HEK293 (cell line): ENCODE results near the gene TMEM256.

Source experiments
- CTCF ChIA-PET: fragments of 350-600 bp; formaldehyde crosslinking; extraction: SDS; loops from one replicate; lab custom pipeline; 2021; ENCODE audit warnings: antibody characterized with exemption; lab: Yijun Ruan, JAX
- POLR2A ChIA-PET: fragments of 300-600 bp; formaldehyde crosslinking; extraction: SDS; loops from one replicate; lab custom pipeline; 2020; ENCODE audit warnings: antibody characterized with exemption, inconsistent platforms; lab: Yijun Ruan, JAX
- H3K27ac ChIP-seq: fragments of 200-500 bp; sonication (Bioruptor generic); 2 replicates; pipeline ENCODE4 v1.5.1; 2014; ENCODE audit warnings: low read depth, low read length, control low read depth, inconsistent platforms; ENCODE audit errors: extremely low read depth
- H3K36me3 ChIP-seq, 2 experiments: fragments of 200-500 bp in 1 of 2; sonication (Bioruptor generic) in 1 of 2; 1 replicate in 1 of 2; 2 replicates in 1 of 2; pipeline ENCODE4 v1.5.1; 2014 to 2017; ENCODE audit warnings: inconsistent platforms in 2 of 2, low read length in 2 of 2; ENCODE audit not compliant: control insufficient read depth in 2 of 2, insufficient read depth in 1 of 2
- H3K4me1 ChIP-seq: fragments of 200-500 bp; sonication (Bioruptor generic); 2 replicates; pipeline ENCODE4 v1.5.1; 2014; ENCODE audit warnings: mild to moderate bottlenecking, low read length, inconsistent platforms; ENCODE audit not compliant: control insufficient read depth, insufficient read depth
- H3K4me3 ChIP-seq: 2 replicates; pipeline ENCODE4 v1.5.1; 2011; ENCODE audit warnings: low read depth, mild to moderate bottlenecking, control low read depth, low read length, moderate library complexity
- H3K9me3 ChIP-seq: fragments of 200-500 bp; sonication (Bioruptor generic); 2 replicates; pipeline ENCODE4 v1.5.1; 2014; ENCODE audit warnings: low read depth, low read length, inconsistent platforms; ENCODE audit not compliant: control insufficient read depth, insufficient read depth
- GLIS2 ChIP-seq: fragments of 450-650 bp; formaldehyde crosslinking; IDR thresholded peaks from 2 replicates; pipeline ENCODE4 v1.5.1; 2016; ENCODE audit warnings: missing biosample characterization, missing genetic modification characterization
- SCRT2 ChIP-seq: fragments of 450-650 bp; formaldehyde crosslinking; IDR thresholded peaks from 2 replicates; pipeline ENCODE4 v1.5.1; 2016; ENCODE audit warnings: missing biosample characterization, missing genetic modification characterization
- WT1 ChIP-seq: fragments of 450-650 bp; formaldehyde crosslinking; IDR thresholded peaks from 2 replicates; pipeline ENCODE4 v1.5.1; 2016; ENCODE audit warnings: missing biosample characterization, missing genetic modification characterization
- ZFHX2 ChIP-seq: fragments of 450-650 bp; formaldehyde crosslinking; conservative IDR thresholded peaks from 2 replicates; pipeline ENCODE4 v1.5.1; 2016; ENCODE audit warnings: missing biosample characterization, missing genetic modification characterization
- ZIC2 ChIP-seq: fragments of 450-650 bp; formaldehyde crosslinking; IDR thresholded peaks from 2 replicates; pipeline ENCODE4 v1.5.1; 2016; ENCODE audit warnings: missing biosample characterization, missing genetic modification characterization
- ZNF280D ChIP-seq: fragments of 450-650 bp; formaldehyde crosslinking; IDR thresholded peaks from 2 replicates; pipeline ENCODE4 v1.5.1; 2016; ENCODE audit warnings: missing biosample characterization, missing genetic modification characterization
- ZNF521 ChIP-seq: fragments of 450-650 bp; formaldehyde crosslinking; IDR thresholded peaks from 2 replicates; pipeline ENCODE4 v1.5.1; 2017; ENCODE audit warnings: missing biosample characterization, mild to moderate bottlenecking, missing genetic modification characterization
- ZNF529 ChIP-seq: fragments of 450-650 bp; formaldehyde crosslinking; IDR thresholded peaks from 2 replicates; pipeline ENCODE4 v1.5.1; 2017; ENCODE audit warnings: missing genetic modification characterization, missing biosample characterization; ENCODE audit not compliant: insufficient replicate concordance
- ZNF692 ChIP-seq: fragments of 450-650 bp; formaldehyde crosslinking; IDR thresholded peaks from 2 replicates; pipeline ENCODE4 v1.5.1; 2016; ENCODE audit warnings: missing biosample characterization, missing genetic modification characterization

The TMEM256 gene

GRCh38 chr17:7391307-7391706 is 12.6 kb downstream of the TMEM256 start:
- H3K27ac ChIP-seq: no peak overlapping the region
- no peaks in the 10 kb centered on the region for H3K9me3 ChIP-seq
- peaks cover 0 to 36% of the 10 kb centered on the region in 2 experiments; a peak in 2 of 3 replicates for H3K36me3 ChIP-seq
- peaks cover 3% of the 10 kb centered on the region for H3K4me1 ChIP-seq
- POLR2A ChIA-PET: interaction anchor here (1.6 kb wide), 1 partner anchor 13 kb away, joined by 8 read pairs; the partner anchor contains the start of gene TMEM256
- H3K4me3 ChIP-seq: no peak overlapping the region
- 0 out of 2 replicates have a peak, but pooled peaks have one; percentile 19 for TF ChIP-seq SCRT2 (tag by site-specific recombination)
- no peak for TF ChIP-seq ZNF280D (tag by site-specific recombination)
- CTCF ChIA-PET: interaction anchor here (1.2 kb wide), 1 partner anchor 37 kb away, joined by 3 read pairs; no protein-coding TSS in a partner anchor

GRCh38 chr17:7389924-7390910 is 13.7 kb downstream of the TMEM256 start:
- no peaks in the 10 kb centered on the region for H3K9me3 ChIP-seq
- TF ChIP-seq ZNF692 (tag by site-specific recombination): no peak
- 0 out of 2 replicates have a peak, but pooled peaks have one; percentile 12 for TF ChIP-seq ZFHX2 (tag by site-specific recombination)
- peak; percentile 96 for TF ChIP-seq ZIC2 (tag by site-specific recombination)
- TF ChIP-seq GLIS2 (tag by site-specific recombination): no peak
- no peak for TF ChIP-seq SCRT2 (tag by site-specific recombination)
- no peak for TF ChIP-seq ZNF521 (tag by site-specific recombination)
- ChIA-PET POLR2A (interaction anchor here (3.6 kb wide), 1 partner anchor 13 kb away, joined by 19 read pairs; the partner anchor contains the start of gene TMEM256), CTCF (interaction anchor here (0.6 kb wide), 1 partner anchor 127 kb away, joined by 3 read pairs; no protein-coding TSS in a partner anchor)
- H3K27ac ChIP-seq: no peak overlapping the region
- peaks cover 3% of the 10 kb centered on the region for H3K4me1 ChIP-seq
- H3K36me3 ChIP-seq: peaks cover 0 to 36% of the 10 kb centered on the region in 2 experiments; a peak in 2 of 3 replicates
- H3K4me3 ChIP-seq: no peak overlapping the region

- H3K4me1 ChIP-seq: peaks cover 1% of the 10 kb centered on the region
- no peak overlapping the region for H3K4me3 ChIP-seq
- H3K36me3 ChIP-seq: peaks cover 0 to 36% of the 10 kb centered on the region in 2 experiments; a peak in 2 of 3 replicates
- H3K9me3 ChIP-seq: no peaks in the 10 kb centered on the region
- POLR2A ChIA-PET: interaction anchor here (3.6 kb wide), 1 partner anchor 15 kb away, joined by 19 read pairs; the partner anchor contains the start of gene TMEM256
- TF ChIP-seq WT1 (tag by site-specific recombination) (no peak), ZNF529 (tag by site-specific recombination) (no peak)
- TF ChIP-seq, all 188 proteins: peak for 0
- H3K27ac ChIP-seq: no peak overlapping the region
- CTCF ChIA-PET: interaction anchor here (1.3 kb wide), 1 partner anchor 33 kb away, joined by 8 read pairs; no protein-coding TSS in a partner anchor
These were observed 15.0 kb downstream of the TMEM256 start for GRCh38 chr17:7388856-7389255.
